Measurements from ENCODE around the gene ADRA2C. TPM values are rescaled to one million over a fixed set of nuclear protein-coding genes. Genes with fewer than 3 reads are reported as not detected.

Gene ADRA2C
- total and polyA plus RNA-seq, 2 of the 13 experiments (the other 11 are each of a cell fraction or from before 2014, with no cell fraction given), result 15.4 to 69.7 TPM

DNA sequence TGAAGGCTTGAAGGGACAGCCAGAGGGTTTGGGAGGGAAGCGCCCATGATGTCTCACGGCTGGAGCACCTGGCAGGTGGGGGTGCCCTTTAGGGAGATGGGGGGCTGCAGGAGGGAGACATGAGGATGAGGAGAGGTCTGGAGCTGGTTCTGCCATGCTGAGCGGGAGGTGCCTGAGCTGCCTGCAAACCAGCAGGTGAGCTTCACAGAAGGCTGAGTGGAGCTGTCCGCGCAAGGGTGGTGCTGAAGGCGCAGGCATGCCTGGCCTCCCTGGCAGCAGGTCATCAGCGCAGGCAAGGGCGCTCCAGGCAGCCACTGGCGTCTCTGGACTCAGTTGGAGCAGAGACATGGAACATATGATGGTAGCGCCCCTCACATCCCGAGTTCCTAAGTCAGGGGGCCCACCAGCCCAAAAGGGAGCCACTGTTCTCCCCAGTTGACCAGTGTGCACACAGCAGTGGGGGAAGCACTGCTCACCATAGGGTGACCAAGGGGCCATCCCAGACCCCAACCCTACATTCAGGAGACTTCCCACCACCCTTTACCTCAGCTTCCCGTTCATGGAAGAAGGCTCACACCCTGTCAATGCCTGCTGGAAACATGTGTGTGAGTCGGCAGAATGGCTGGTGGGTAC, 25.8 kb downstream of the ADRA2C start (continued):
- TF ChIP-seq, protein P1, sequence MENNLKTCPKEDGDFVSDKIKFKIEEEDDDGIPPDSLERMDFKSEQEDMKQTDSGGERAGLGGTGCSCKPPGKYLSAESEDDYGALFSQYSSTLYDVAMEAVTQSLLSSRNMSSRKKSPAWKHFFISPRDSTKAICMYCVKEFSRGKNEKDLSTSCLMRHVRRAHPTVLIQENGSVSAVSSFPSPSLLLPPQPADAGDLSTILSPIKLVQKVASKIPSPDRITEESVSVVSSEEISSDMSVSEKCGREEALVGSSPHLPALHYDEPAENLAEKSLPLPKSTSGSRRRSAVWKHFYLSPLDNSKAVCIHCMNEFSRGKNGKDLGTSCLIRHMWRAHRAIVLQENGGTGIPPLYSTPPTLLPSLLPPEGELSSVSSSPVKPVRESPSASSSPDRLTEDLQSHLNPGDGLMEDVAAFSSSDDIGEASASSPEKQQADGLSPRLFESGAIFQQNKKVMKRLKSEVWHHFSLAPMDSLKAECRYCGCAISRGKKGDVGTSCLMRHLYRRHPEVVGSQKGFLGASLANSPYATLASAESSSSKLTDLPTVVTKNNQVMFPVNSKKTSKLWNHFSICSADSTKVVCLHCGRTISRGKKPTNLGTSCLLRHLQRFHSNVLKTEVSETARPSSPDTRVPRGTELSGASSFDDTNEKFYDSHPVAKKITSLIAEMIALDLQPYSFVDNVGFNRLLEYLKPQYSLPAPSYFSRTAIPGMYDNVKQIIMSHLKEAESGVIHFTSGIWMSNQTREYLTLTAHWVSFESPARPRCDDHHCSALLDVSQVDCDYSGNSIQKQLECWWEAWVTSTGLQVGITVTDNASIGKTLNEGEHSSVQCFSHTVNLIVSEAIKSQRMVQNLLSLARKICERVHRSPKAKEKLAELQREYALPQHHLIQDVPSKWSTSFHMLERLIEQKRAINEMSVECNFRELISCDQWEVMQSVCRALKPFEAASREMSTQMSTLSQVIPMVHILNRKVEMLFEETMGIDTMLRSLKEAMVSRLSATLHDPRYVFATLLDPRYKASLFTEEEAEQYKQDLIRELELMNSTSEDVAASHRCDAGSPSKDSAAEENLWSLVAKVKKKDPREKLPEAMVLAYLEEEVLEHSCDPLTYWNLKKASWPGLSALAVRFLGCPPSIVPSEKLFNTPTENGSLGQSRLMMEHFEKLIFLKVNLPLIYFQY (CRISPR knock-in tag; IDR thresholded peaks at IDR 0.05; ENCODE audit: borderline replicate concordance), result peak; percentile 88
- TF ChIP-seq SMAD3 (CRISPR knock-in tag; IDR thresholded peaks at IDR 0.05) (peak; percentile 97), MEF2D (CRISPR knock-in tag; IDR thresholded peaks at IDR 0.05) (peak; percentile 94), ZFP41 (CRISPR knock-in tag; IDR thresholded peaks at IDR 0.05; ENCODE audit: borderline replicate concordance) (peak; percentile 96), ZNF761 (CRISPR knock-in tag; conservative IDR thresholded peaks at IDR 0.05) (0 out of 2 replicates have a peak, but pooled peaks have one; percentile 67), HIVEP1 (CRISPR knock-in tag; IDR thresholded peaks at IDR 0.05) (peak; percentile 50; the same call in 1 of the 2 replicates), ELF1 (CRISPR knock-in tag; IDR thresholded peaks at IDR 0.05) (peak; percentile 44; the same call in 1 of the 2 replicates), ATRX (CRISPR knock-in tag; IDR thresholded peaks at IDR 0.05; ENCODE audit: borderline replicate concordance) (no peak), CBX2 (IDR thresholded peaks at IDR 0.05; ENCODE audit: low read depth, low read length) (no peak), CBX2 (CRISPR knock-in tag; IDR thresholded peaks at IDR 0.05; ENCODE audit: low read depth) (peak; percentile 70; the same call in 1 of the 2 replicates), ZNF75D (CRISPR knock-in tag; IDR thresholded peaks at IDR 0.05; ENCODE audit: borderline replicate concordance) (no peak), ZBTB40 (IDR thresholded peaks at IDR 0.05) (no peak), ZBTB40 (CRISPR knock-in tag; IDR thresholded peaks at IDR 0.05) (peak; percentile 51), ZFP36L1 (CRISPR knock-in tag; IDR thresholded peaks at IDR 0.05) (peak; percentile 75), CBX5 (CRISPR knock-in tag; IDR thresholded peaks at IDR 0.05; ENCODE audit: borderline replicate concordance) (peak; percentile 89), CEBPG (CRISPR knock-in tag; IDR thresholded peaks at IDR 0.05) (0 out of 2 replicates have a peak, but pooled peaks have one; percentile 29), ZNF414 (CRISPR knock-in tag; IDR thresholded peaks at IDR 0.05) (no peak), POLR2A (IDR thresholded peaks at IDR 0.05; ENCODE audit: insufficient read depth in 1 of 2, low read depth in 2 of 2, low read length in 2 of 2) (no peak)

All from HepG2 (cell line).